Endothelial cell of umbilical vein (primary cell): ENCODE measurements around the gene MEPE. TPM values are rescaled to one million over a fixed set of nuclear protein-coding genes. Genes with fewer than 3 reads are reported as not detected.

Experiments
- BruUV-seq: library from RNA; stranded (reverse); fragments of 400-500 nt; replicated peaks from 2 replicates; lab custom pipeline; 2021; lab: Mats Ljungman, UMichigan
- CTCF ChIA-PET: fragments of 300-600, 350-600 bp; sonication (Branson Sonifier 250); formaldehyde crosslinking; loops from one replicate; lab custom pipeline; 2021; ENCODE audit warnings: antibody characterized with exemption, inconsistent platforms; lab: Charles Lee
- POLR2A ChIA-PET: fragments of 300-600, 350-600 bp; sonication (Branson Sonifier 250); formaldehyde crosslinking; loops from one replicate; lab custom pipeline; 2021; ENCODE audit warnings: antibody characterized with exemption, inconsistent platforms; lab: Charles Lee
- DNase-seq: peaks from one replicate; pipeline ENCODE4 v3.0.0-alpha.2; 2011; ENCODE audit warnings: low read depth, low spot score
- FAIRE-seq: peaks from 2 replicates; lab custom pipeline; 2011; peaks lifted over from hg19 to GRCh38; lab: Jason Lieb, UNC
- H2AFZ ChIP-seq: 2 replicates; pipeline ENCODE4 v1.6.0; 2012; ENCODE audit warnings: low read depth, low read length, control low read depth, inconsistent platforms
- H3K27ac ChIP-seq: 2 replicates; pipeline ENCODE4 v1.5.1; 2011; ENCODE audit warnings: low read depth, mild to moderate bottlenecking, control low read depth, low read length, moderate library complexity; ENCODE audit not compliant: insufficient read depth
- H3K27me3 ChIP-seq, 2 experiments: 2 replicates each; pipeline versions ENCODE4 v1.6.0 to v1.6.1; 2011; ENCODE audit warnings: low read length in 2 of 2, mixed read lengths in 1 of 2; ENCODE audit not compliant: control insufficient read depth in 2 of 2, insufficient read depth in 2 of 2
- H3K36me3 ChIP-seq, 2 experiments: 2 replicates in 1 of 2; 3 replicates in 1 of 2; pipeline ENCODE4 v1.5.1; 2011; ENCODE audit warnings: low read length in 2 of 2, mild to moderate bottlenecking in 1 of 2, moderate library complexity in 1 of 2; ENCODE audit not compliant: control insufficient read depth in 2 of 2, insufficient read depth in 2 of 2; ENCODE audit errors: extremely low read depth in 1 of 2
- H3K4me1 ChIP-seq: 3 replicates; pipeline ENCODE4 v1.5.1; 2011; ENCODE audit warnings: mild to moderate bottlenecking, low read length; ENCODE audit not compliant: control insufficient read depth, insufficient read depth; ENCODE audit errors: extremely low read depth
- H3K4me2 ChIP-seq: 2 replicates; pipeline ENCODE4 v1.6.1; 2011; ENCODE audit warnings: low read length, control low read depth, mixed read lengths; ENCODE audit not compliant: insufficient read depth
- H3K4me3 ChIP-seq, 3 experiments: fragments of 200-600 bp in 1 of 3; sonication (generic), shearing (Covaris generic) in 1 of 3; replicated peaks in 1 of 3; 2 replicates each; pipeline ENCODE4 v1.5.1; 2011 to 2016; ENCODE audit warnings: control low read depth in 3 of 3, low read length in 3 of 3, mild to moderate bottlenecking in 2 of 3, inconsistent platforms in 1 of 3, low read depth in 1 of 3, moderate library complexity in 1 of 3; ENCODE audit not compliant: insufficient read depth in 1 of 3
- H3K79me2 ChIP-seq: 2 replicates; pipeline ENCODE4 v1.6.0; 2012; ENCODE audit warnings: low read length, inconsistent platforms; ENCODE audit not compliant: control insufficient read depth, insufficient read depth
- H3K9ac ChIP-seq: replicated peaks from 2 replicates; pipeline ENCODE3; 2011; ENCODE audit warnings: low read length, control low read depth; ENCODE audit not compliant: insufficient read depth; ENCODE audit errors: extremely low read depth
- H3K9me1 ChIP-seq: replicated peaks from 3 replicates; pipeline ENCODE4 v1.6.0; 2011; ENCODE audit warnings: mild to moderate bottlenecking, low read length; ENCODE audit not compliant: control insufficient read depth, insufficient read depth; ENCODE audit errors: extremely low read depth
- H3K9me3 ChIP-seq: replicated peaks from 2 replicates; pipeline ENCODE4 v1.5.1; 2012; ENCODE audit warnings: low read length, inconsistent platforms; ENCODE audit not compliant: control insufficient read depth, insufficient read depth
- H4K20me1 ChIP-seq: replicated peaks from 2 replicates; pipeline ENCODE3; 2011; ENCODE audit warnings: mild to moderate bottlenecking, low read length; ENCODE audit not compliant: control insufficient read depth, insufficient read depth; ENCODE audit errors: extremely low read depth
- EZH2 ChIP-seq: IDR thresholded peaks from 2 replicates; pipeline ENCODE4 v1.6.1; 2012; ENCODE audit warnings: borderline replicate concordance, low read depth, mild to moderate bottlenecking, moderate library complexity, low read length, inconsistent platforms; ENCODE audit not compliant: severe bottlenecking
- FOS ChIP-seq: IDR thresholded peaks from 2 replicates; pipeline ENCODE4 v1.6.1; 2011; ENCODE audit warnings: mild to moderate bottlenecking, low read length, moderate library complexity, borderline replicate concordance; ENCODE audit not compliant: insufficient read depth
- GATA2 ChIP-seq: IDR thresholded peaks from 2 replicates; pipeline ENCODE4 v1.7.0; 2011; ENCODE audit warnings: low read depth, mild to moderate bottlenecking, moderate library complexity, mixed read lengths, low read length; ENCODE audit not compliant: insufficient read length, insufficient read depth
- MYC ChIP-seq: IDR thresholded peaks from one replicate; pipeline ENCODE4 v1.6.1; 2011; ENCODE audit warnings: mild to moderate bottlenecking, low read depth, low read length
- POLR2A ChIP-seq: IDR thresholded peaks from 2 replicates; pipeline ENCODE4 v1.6.1; 2012; ENCODE audit warnings: low read depth, mild to moderate bottlenecking, control low read depth, low read length
- POLR2AphosphoS5 ChIP-seq: IDR thresholded peaks from 2 replicates; pipeline ENCODE4 v1.6.1; 2012; ENCODE audit warnings: low read depth, mild to moderate bottlenecking, control low read depth, low read length, moderate library complexity; ENCODE audit not compliant: insufficient read depth
- dilution Hi-C: fragments of 300-500 bp; cut with MboI; formaldehyde crosslinking; loops from one replicate; pipeline ENCODE4 v1.15.0; 2019; ENCODE audit warnings: low sequenced_read_pairs; ENCODE audit not compliant: extremely low pct_ligation_motif_present
- intact Hi-C: fragments of 100-400 bp; cut with micrococcal nuclease; formaldehyde crosslinking; loops from one replicate; pipeline ENCODE4 v1.10.0; 2022
- polyA plus RNA-seq, 4 experiments: library from polyadenylated mRNA; depleted of rRNA in 3 of 4; stranded (reverse) in 3 of 4; unstranded in 1 of 4; fragments of >200 nt; gene quantifications; 2 replicates each; pipeline versions ENCODE4 v1.2.1 to v1.2.3, GENCODE V29; 2011 to 2012; ENCODE audit warnings: missing spikeins in 1 of 4
- total RNA-seq: library from RNA; stranded (reverse); gene quantifications from 2 replicates; pipeline ENCODE4 v1.2.3, GENCODE V29; 2021
- TF ChIP-seq, protein P1 (sequence below), 2 donors: IDR thresholded peaks; 1 replicate in 1 of 2; 2 replicates in 1 of 2; pipeline ENCODE4 v1.5.1; 2011; ENCODE audit warnings: low read length in 2 of 2, mild to moderate bottlenecking in 2 of 2, moderate library complexity in 2 of 2, control low read depth in 1 of 2, inconsistent platforms in 1 of 2, low read depth in 1 of 2; ENCODE audit not compliant: insufficient read depth in 1 of 2; ENCODE audit errors: extremely low read depth in 1 of 2

The MEPE gene
- total and polyA plus RNA-seq, 2 donors (not counting 3 experiments of a cell fraction or from before 2014, with no cell fraction given) = not detected

DNA sequence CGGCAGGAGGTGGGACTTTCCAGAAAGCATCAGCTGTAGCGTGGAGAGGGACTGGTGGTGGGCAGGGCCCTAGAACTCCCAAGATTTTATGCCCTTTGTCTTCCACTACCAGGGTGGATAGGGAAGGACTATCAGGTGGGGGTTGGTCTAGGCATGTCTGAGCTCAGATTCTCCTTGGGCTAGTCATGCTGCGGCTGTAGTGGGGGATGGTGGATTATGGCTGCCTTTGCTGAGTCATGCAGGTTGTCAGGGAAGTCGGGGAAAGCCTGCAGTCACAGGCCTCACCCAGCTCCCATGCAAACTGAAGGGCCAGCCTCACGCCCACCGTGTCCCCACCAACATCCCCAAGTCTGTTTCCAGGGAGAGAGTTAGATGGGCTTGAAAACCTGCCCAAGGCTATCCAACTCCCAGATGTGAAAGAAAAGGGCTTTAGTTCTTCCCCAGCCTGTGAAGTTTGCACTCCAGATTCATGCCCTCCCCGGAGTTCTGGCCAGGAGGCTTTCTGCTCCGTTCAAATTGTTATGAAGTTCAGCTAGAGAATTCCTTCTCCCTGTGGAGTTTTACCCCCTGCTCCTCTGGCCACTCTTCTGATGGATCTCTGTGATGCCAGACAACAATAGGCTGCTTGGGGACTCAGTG, 13.4 kb upstream of the MEPE start:
- dilution Hi-C loops (no loop called here), intact Hi-C loops (no loop called here)
- Histone ChIP-seq H3K4me2 (no peak overlapping the region), H3K36me3 (no peaks in the 10 kb centered on the region), H3K4me1 (no peaks in the 10 kb centered on the region), H2AFZ (no peak overlapping the region), H3K4me3 (no peak overlapping the region), H4K20me1 (no peaks in the 10 kb centered on the region), H3K79me2 (no peaks in the 10 kb centered on the region), H3K9ac (no peak overlapping the region), H3K27ac (no peak overlapping the region), H3K9me1 (no peaks in the 10 kb centered on the region), H3K27me3 (peaks cover 0 to 4% of the 10 kb centered on the region in 2 experiments), H3K9me3 (no peaks in the 10 kb centered on the region)
- no peak for DNase-seq
- FAIRE-seq = no peak
- ChIA-PET CTCF (interaction anchor here (1.8 kb wide), 1 partner anchor 15 kb away, joined by 4 read pairs; no protein-coding TSS in a partner anchor), POLR2A (no interaction called here)
- TF ChIP-seq MYC (no peak), POLR2AphosphoS5 (no peak), EZH2 (no peak), GATA2 (no peak), FOS (no peak), POLR2A (no peak)
- TF ChIP-seq, protein P1, sequence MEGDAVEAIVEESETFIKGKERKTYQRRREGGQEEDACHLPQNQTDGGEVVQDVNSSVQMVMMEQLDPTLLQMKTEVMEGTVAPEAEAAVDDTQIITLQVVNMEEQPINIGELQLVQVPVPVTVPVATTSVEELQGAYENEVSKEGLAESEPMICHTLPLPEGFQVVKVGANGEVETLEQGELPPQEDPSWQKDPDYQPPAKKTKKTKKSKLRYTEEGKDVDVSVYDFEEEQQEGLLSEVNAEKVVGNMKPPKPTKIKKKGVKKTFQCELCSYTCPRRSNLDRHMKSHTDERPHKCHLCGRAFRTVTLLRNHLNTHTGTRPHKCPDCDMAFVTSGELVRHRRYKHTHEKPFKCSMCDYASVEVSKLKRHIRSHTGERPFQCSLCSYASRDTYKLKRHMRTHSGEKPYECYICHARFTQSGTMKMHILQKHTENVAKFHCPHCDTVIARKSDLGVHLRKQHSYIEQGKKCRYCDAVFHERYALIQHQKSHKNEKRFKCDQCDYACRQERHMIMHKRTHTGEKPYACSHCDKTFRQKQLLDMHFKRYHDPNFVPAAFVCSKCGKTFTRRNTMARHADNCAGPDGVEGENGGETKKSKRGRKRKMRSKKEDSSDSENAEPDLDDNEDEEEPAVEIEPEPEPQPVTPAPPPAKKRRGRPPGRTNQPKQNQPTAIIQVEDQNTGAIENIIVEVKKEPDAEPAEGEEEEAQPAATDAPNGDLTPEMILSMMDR (IDR thresholded peaks at IDR 0.05; ENCODE audit: extremely low read depth in 1 of 2, insufficient read depth in 1 of 2, low read depth in 1 of 2, low read length in 2 of 2) = no peak
- no TSS peak for BruUV-seq
